ENCODE data around the gene BCOR. TPM values are rescaled to one million over a fixed set of nuclear protein-coding genes. Genes with fewer than 3 reads are reported as not detected.
A peak's percentile ranks its signal among the peaks of the same experiment; 100 is the strongest.

The BCOR gene
- total and polyA plus RNA-seq, 2 of the 8 experiments (the other 6 are each of a cell fraction or from before 2014, with no cell fraction given), result 25.0 to 50.8 TPM

DNA sequence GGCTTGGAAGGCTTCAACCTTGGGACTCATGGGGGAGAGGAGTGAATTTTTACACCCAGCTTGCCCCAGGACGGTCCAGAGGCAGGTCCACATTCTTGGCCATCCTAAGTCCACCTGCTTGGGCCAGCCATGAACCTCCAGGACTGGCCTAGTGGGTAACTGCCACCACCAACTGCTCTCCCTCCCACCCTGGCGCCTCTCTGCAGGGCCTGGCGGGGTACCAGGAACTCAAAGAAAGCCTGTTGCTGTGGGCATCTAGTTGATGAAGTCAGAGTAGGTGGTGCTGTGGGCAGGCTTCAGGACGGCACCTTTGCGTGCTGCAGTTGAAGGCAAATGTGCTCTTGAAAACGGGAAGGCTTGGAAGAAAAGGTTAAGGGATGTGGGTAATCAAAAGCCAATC, 12.0 kb downstream of the BCOR start:
- no peaks in the 10 kb centered on the region for H3K9me3 ChIP-seq (ENCODE audit: insufficient read depth in 2 of 2, low read depth in 1 of 2, low read length in 1 of 2)
- DNase-seq (ENCODE audit: low read depth in 1 of 2, low spot score in 2 of 2) (no peak), FAIRE-seq (no peak)
- H4K5ac ChIP-seq (ENCODE audit: insufficient read length, low read depth, low read length), result no peak overlapping the region
- peak overlapping the region in 1 of 2 experiments; percentile 81; a peak in 1 of 4 replicates for H3K4me2 ChIP-seq (ENCODE audit: insufficient read depth in 1 of 2, low read depth in 2 of 2, low read length in 2 of 2)
- H3K36me3 ChIP-seq (ENCODE audit: control insufficient read depth in 2 of 4, insufficient read depth in 4 of 4, low read length in 3 of 4), result no peaks in the 10 kb centered on the region
- 0 out of 2 replicates have a peak overlapping the region, but pooled peaks have one; percentile 9 for H2BK12ac ChIP-seq (ENCODE audit: low read depth, low read length)
- no peak overlapping the region for H2BK120ac ChIP-seq (replicated peaks; ENCODE audit: low read depth, low read length)
- no peak overlapping the region for H3K27ac ChIP-seq (ENCODE audit: low read depth, low read length)
- no peak overlapping the region for H3K14ac ChIP-seq (ENCODE audit: insufficient read length)
- no peak overlapping the region for H4K91ac ChIP-seq (replicated peaks; ENCODE audit: insufficient read length, low read length)
- no peak overlapping the region for H4K8ac ChIP-seq (ENCODE audit: extremely low read depth, insufficient read depth, low read length)
- peaks cover 4% of the 10 kb centered on the region; the same call in 1 of the 2 replicates for H3K23me2 ChIP-seq (ENCODE audit: low read depth, low read length)
- no peak overlapping the region for H2BK5ac ChIP-seq (ENCODE audit: low read depth, low read length)
- H3K23ac ChIP-seq (ENCODE audit: insufficient read length), result no peak overlapping the region
- no peak overlapping the region for H3K4ac ChIP-seq (replicated peaks; ENCODE audit: insufficient read length, low read depth, low read length)
- CTCF ChIA-PET (ENCODE audit: partially characterized antibody), result no interaction called here
- H3K18ac ChIP-seq (ENCODE audit: extremely low read depth, low read length), result no peak overlapping the region
- peaks cover 0 to 37% (median 14%) of the 10 kb centered on the region in 4 experiments; a peak in 5 of 7 replicates for H3K27me3 ChIP-seq (replicated peaks in 1 of 4; ENCODE audit: control insufficient read depth in 3 of 4, extremely low read depth in 1 of 4, insufficient read depth in 3 of 4, low read length in 3 of 4)
- no peak overlapping the region for H2BK20ac ChIP-seq (ENCODE audit: low read length)
- peaks cover 45 to 47% of the 10 kb centered on the region in 2 experiments for H4K20me1 ChIP-seq (replicated peaks in 1 of 2; ENCODE audit: control insufficient read depth in 1 of 2, insufficient read depth in 2 of 2, low read length in 2 of 2)
- H3K56ac ChIP-seq (replicated peaks; ENCODE audit: insufficient read length, low read depth, low read length), result no peak overlapping the region
- H2BK15ac ChIP-seq (ENCODE audit: low read length), result no peak overlapping the region
- H3K4me3 ChIP-seq (ENCODE audit: extremely low read depth in 1 of 4, insufficient read depth in 2 of 4, low read depth in 3 of 4, low read length in 4 of 4), result 0 out of 8 replicates have a peak overlapping the region, but pooled peaks of 1 of the 4 experiments have one; percentile 61
- no peak overlapping the region for H2AK5ac ChIP-seq (ENCODE audit: low read depth, low read length)
- no peak overlapping the region for H3K9ac ChIP-seq (replicated peaks in 1 of 4; ENCODE audit: extremely low read depth in 1 of 4, low read depth in 3 of 4, low read length in 3 of 4)
- no peak overlapping the region for H2AFZ ChIP-seq (ENCODE audit: low read length)
- POLR2A ChIA-PET (ENCODE audit: partially characterized antibody), result interaction anchor here (0.6 to 29.1 kb wide), 6 partner anchors 8 to 72 kb away, joined by 3 to 509 read pairs (median 3); no protein-coding TSS in a partner anchor
- 58% methylated on average over 3 of the region's 6 CpGs; no CpG with 5 or more reads in 1 of the 2 experiments for WGBS, 2 experiments (ENCODE audit: extremely low coverage in 1 of 2, insufficient coverage in 1 of 2, insufficient read length in 1 of 2, insufficient replicate concordance in 2 of 2, low coverage in 1 of 2, low lambda C conversion rate in 2 of 2, missing lambda C conversion rate in 1 of 2)
- peaks cover 5 to 87% of the 10 kb centered on the region in 2 experiments; a peak in 3 of 4 replicates for H3K79me2 ChIP-seq (ENCODE audit: control insufficient read depth in 1 of 2, insufficient read depth in 2 of 2, low read length in 2 of 2)
- H3K4me1 ChIP-seq (replicated peaks in 1 of 4; ENCODE audit: control insufficient read depth in 3 of 4, insufficient read depth in 4 of 4, low read length in 3 of 4), result peaks cover 17 to 55% (median 39%) of the 10 kb centered on the region in 4 experiments
- peaks cover under 1% of the 10 kb centered on the region; the same call in 1 of the 2 replicates for H3K79me1 ChIP-seq (ENCODE audit: low read depth, low read length)
- no peak for TF ChIP-seq CBX8 (IDR thresholded peaks at IDR 0.05; ENCODE audit: borderline replicate concordance, low read depth, low read length)
- TF ChIP-seq PHF8 (conservative IDR thresholded peaks at IDR 0.05; ENCODE audit: low read depth, low read length), result no peak
- TF ChIP-seq TAF7 (optimal IDR thresholded peaks at IDR 0.05; ENCODE audit: borderline replicate concordance, low read depth, low read length), result no peak
- TF ChIP-seq CEBPB (IDR thresholded peaks at IDR 0.05; ENCODE audit: low read depth, low read length), result no peak
- TF ChIP-seq TEAD4 (IDR thresholded peaks at IDR 0.05; ENCODE audit: low read depth, low read length), result no peak
- no peak for TF ChIP-seq NRF1 (IDR thresholded peaks at IDR 0.05; ENCODE audit: low read depth, low read length)
- TF ChIP-seq, protein P1, sequence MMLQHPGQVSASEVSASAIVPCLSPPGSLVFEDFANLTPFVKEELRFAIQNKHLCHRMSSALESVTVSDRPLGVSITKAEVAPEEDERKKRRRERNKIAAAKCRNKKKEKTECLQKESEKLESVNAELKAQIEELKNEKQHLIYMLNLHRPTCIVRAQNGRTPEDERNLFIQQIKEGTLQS (IDR thresholded peaks at IDR 0.05; ENCODE audit: insufficient read depth, low read depth, low read length), result no peak
- TF ChIP-seq, protein P2, sequence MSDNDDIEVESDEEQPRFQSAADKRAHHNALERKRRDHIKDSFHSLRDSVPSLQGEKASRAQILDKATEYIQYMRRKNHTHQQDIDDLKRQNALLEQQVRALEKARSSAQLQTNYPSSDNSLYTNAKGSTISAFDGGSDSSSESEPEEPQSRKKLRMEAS (IDR thresholded peaks at IDR 0.05), result no peak
- no peak for TF ChIP-seq KDM5A (IDR thresholded peaks at IDR 0.05; ENCODE audit: low read length)
- TF ChIP-seq RAD21 (IDR thresholded peaks at IDR 0.05 in 1 of 2, conservative IDR thresholded peaks at IDR 0.05 in 1 of 2; ENCODE audit: low read depth in 2 of 2, low read length in 2 of 2), result no peak
- TF ChIP-seq CTBP2 (IDR thresholded peaks at IDR 0.05; ENCODE audit: borderline replicate concordance, insufficient read depth, insufficient read length, low read length), result no peak
- no peak for TF ChIP-seq TCF12 (IDR thresholded peaks at IDR 0.05; ENCODE audit: low read depth, low read length)
- no peak for TF ChIP-seq CHD2 (IDR thresholded peaks at IDR 0.05; ENCODE audit: low read length)

All from H1 (cell line).